GM21526 (cell line): ENCODE results near the gene CPNE5.

ENCODE experiments used
- ATAC-seq: cut with Tn5 transposase; IDR thresholded peaks from one replicate; pipeline ENCODE4 v1.9.1; 2021; ENCODE audit warnings: moderate library complexity; ENCODE audit not compliant: unreplicated experiment, low FRiP score

The CPNE5 gene

DNA sequence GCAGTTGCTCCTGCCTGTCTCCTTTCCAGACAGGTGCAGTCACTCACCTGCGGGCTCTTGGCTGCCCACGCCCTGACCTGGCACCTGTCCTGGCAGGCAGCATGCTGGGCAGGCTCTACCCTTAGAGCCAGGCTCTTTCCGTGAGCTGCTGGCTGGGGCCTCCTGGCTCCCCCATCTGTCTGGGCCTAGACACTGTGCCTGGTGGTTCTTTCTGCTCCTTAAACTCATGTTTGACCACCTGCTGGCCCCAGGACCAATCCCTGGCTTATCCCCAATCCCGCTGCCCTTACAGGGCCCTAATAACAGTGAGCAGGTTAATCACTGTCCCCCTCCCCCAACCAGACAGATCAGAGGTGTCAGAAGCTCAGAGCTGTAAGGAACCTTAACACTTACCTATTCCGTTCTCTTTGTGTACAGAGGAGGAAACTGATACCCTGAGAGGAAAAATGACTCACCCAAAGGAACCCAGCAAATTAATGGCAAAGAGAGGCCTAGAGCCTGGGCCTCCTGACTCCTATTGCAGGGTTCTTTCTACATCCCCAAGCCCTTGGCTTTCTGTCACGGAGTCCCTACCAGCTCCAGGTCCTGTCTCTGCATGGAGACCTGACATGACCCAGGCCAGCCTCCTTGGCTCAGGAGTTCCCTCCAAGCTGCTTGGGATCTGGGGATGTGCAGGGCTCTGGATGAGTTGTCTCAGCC lies 86.9 kb downstream of the CPNE5 start:
- ATAC-seq = no peak

DNA sequence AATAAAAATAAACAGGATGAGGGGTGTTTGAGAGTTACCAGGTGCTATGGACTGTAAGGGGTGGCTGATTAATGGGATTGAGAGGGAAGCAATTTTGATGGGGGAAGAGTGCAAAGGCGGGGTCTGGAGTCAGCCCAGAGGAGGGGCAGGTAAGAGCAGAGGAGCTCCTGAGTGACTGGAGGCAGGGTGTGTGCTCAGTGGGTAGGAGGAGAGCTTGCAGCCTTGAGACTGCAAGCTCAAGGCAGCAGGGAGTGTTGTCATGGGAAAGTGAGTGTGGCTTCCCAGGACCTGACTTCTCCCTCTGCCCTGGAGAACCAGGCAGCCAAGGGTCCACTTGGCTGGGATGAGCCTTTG lies 87.4 kb downstream of the CPNE5 start:
- ATAC-seq = no peak

- no peak for ATAC-seq
Measured at GRCh38 chr6:36751091-36751490, 88.2 kb downstream of the CPNE5 start.

- no peak for ATAC-seq
Measured at GRCh38 chr6:36749829-36750489, 89.3 kb downstream of the CPNE5 start.

- no peak for ATAC-seq
Measured at GRCh38 chr6:36746251-36746650, 93.0 kb downstream of the CPNE5 start.

GRCh38 chr6:36745836-36746235 lies 93.4 kb downstream of the CPNE5 start:
- no peak for ATAC-seq

- no peak for ATAC-seq
Measured at GRCh38 chr6:36745283-36745682, 94.0 kb downstream of the CPNE5 start.

DNA sequence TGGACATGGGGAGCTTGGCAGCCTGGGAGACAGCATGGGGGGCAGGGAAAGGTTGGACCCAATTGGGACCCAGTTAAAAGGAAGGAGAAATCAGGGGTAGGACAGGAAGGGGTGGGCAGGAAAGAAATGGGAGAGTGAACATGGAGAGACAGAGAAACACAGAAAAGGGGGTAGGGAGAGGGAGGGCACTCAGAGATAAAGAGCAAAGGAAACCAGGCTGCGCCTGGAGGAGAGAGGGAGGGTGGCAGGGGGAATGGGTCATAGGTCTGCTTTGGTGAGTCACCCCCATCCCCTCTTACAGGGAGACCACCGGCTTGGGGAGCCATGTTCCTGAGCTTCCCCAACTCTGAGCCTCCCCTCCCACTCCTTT lies 95.0 kb downstream of the CPNE5 start:
- no peak for ATAC-seq

GRCh38 chr6:36743538-36744303 lies 95.5 kb downstream of the CPNE5 start:
- no peak for ATAC-seq

GRCh38 chr6:36743032-36743431 lies 96.2 kb downstream of the CPNE5 start:
- ATAC-seq = no peak

- ATAC-seq = no peak
Measured at GRCh38 chr6:36742146-36742545, 97.1 kb downstream of the CPNE5 start.

DNA sequence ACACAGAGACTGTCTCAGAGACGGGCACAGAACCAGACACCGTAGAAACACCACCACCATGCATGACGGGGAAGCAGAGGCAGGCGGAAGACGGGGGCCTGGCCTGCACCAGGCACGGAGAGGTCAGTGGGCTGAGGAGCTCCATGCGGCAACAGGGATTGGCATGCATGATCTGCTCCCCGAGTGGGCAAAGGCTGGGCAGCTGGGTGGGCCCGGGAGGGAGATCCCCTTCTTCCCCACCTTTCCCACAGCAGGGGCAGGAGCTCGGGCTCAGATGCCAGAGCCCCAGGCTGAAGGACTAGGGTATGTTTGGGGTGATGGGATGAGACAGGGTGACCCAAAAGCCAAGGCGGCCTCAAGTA lies 98.4 kb downstream of the CPNE5 start:
- no peak for ATAC-seq

DNA sequence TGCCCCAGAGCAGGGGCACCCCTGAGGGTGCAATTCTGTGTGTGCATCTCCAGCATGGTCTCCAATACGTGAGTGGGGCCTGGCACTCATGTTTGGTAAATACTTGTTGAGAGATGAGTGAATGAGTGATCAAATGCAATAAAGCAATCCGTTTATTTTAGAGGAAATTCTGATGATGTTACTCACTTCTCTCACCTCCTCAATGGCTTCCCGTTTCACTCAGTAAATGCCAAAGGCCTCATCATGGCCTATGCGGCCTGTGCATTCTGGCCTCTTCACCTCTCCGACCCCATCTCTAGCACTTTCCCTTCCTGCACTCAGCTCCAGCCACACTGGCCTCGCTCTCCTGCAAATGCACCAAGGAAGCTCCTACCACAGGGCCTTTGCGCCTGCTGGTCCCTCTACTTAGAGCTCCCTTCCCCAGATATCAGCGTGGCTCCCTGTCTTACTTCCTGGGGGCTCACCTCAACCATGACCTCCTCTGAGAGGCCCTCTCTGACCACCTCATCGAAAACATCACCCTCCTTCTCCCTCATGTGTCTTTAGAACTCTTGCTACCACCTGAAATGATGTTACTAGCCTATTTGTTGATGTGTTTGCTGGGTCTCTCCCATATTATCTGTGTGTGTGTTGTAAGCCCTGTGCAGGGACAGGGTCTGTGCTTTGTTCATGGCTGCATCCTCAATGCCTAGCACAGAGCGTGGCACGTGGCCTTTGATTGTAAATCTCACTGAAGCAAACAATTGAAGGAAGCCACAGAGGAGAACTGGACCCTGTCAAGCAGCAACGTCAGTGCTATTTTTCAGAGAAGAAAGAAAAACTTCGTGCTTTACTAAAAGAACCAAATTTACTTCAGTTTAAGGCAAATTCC lies 99.1 kb downstream of the CPNE5 start:
- no peak for ATAC-seq

DNA sequence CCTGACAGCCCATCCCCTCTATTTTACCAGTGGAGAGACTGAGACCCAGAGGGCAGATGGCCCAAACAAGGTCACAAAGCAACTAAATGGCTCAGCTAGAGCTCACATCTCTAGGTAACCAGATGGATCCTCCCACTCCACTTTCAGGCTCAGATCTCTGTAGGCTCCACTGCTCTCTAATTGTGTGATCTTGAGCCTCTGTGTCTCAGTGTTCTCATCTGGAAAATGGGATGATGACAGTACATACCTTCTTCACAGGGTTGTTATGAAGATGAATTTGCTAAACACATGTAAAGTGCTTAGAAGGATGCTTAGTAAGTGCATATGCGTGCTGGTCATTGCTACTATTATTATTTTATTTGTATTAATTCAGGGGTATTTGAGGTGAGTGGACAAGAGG lies 101.1 kb downstream of the CPNE5 start:
- ATAC-seq = no peak

DNA sequence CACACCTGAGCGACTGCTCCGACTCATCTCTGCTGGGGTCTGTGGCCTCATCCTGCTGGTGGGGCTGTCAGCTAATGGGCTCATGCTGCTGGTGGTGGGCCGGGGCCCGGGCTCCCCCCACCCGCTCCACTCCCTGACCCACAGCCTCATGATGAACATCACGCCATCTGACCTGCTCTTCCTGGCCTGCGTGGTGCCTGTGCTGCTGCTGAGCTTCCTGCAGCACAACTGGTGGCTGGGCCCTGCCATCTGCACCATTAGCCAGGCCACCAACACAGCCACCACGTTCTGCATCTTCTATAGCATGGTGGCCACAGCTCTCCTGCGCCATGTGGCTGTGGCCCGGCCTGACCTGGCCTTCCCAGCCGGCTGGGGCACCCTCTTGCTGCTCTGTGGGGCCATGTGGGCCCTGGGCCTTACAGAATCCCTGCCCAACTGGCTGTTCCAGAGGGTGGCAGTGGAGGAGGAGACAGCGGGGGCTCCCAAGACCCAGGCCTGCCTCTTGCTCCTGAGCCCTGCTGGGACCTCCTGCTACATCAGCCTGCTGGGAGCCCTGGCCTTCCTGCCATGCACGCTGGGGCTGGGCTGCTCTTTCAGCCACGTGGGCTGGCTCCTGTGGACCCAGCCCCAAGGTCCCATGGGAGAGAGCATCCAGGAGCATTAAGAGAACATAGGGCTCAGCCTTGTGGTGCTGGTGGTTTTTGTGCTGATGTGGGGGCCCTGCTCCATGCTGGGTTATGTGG lies 102.0 kb downstream of the CPNE5 start:
- ATAC-seq = no peak

GRCh38 chr6:36735110-36736071 lies 103.9 kb downstream of the CPNE5 start:
- no peak for ATAC-seq

DNA sequence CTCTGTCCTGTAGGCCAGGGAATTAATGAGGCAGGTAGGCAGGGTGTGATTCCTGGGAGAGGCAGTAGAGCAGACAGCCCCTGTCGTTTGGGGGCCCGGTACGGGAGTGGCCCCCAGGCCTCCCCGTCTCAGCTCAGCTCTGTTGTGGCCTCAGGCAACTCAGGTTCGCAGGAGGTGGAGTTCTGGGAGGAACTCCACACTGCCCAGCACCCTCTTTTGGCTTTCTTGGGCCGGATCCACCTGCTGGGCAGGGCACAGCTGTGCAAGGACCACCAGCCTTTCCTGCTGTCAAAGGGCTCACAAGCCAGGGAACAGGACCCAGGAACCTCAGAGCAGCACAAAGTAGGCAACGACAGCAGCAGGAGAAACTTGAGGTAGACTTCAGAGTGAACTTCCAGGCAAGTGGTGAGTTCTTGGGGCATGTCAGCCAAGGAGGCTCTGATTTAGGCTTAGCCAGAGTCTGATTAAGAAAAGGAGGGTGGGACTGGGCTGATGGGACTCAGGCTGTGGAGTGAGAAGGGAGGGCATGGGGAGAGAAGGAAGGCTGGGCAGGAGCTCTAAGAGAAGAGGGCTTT lies 104.7 kb downstream of the CPNE5 start:
- no peak for ATAC-seq

- ATAC-seq = no peak
Measured at GRCh38 chr6:36733300-36733699, 105.9 kb downstream of the CPNE5 start.
